ENCODE data around the gene ADGRL2. TPM values are rescaled to one million over a fixed set of nuclear protein-coding genes. Genes with fewer than 3 reads are reported as not detected.

ADGRL2 gene
- polyA plus RNA-seq, 1 of the 3 experiments (the other 2 are of a cell fraction) = 40.3 TPM

- Histone ChIP-seq H3K9ac (no peak overlapping the region), H3F3A (replicated peaks; ENCODE audit: insufficient read depth) (no peaks in the 10 kb centered on the region), H3K9me3 (no peaks in the 10 kb centered on the region), H3K4me1 (ENCODE audit: control insufficient read depth in 1 of 2, insufficient read depth in 2 of 2, low read depth in 1 of 2, low read length in 1 of 2) (no peaks in the 10 kb centered on the region; a peak in 1 of 4 replicates), H4K20me1 (ENCODE audit: insufficient read depth) (no peaks in the 10 kb centered on the region), H3K4me3 (ENCODE audit: low read depth in 2 of 2, low read length in 1 of 2) (no peak overlapping the region), H3K4me2 (no peak overlapping the region), H3K36me3 (replicated peaks in 1 of 2; ENCODE audit: control insufficient read depth in 1 of 2, insufficient read depth in 2 of 2, low read length in 1 of 2) (no peaks in the 10 kb centered on the region), H3K27me3 (ENCODE audit: insufficient read depth) (no peaks in the 10 kb centered on the region), H3K9me2 (no peaks in the 10 kb centered on the region), H3K27ac (ENCODE audit: low read depth in 2 of 2, low read length in 1 of 2) (no peak overlapping the region), H3K79me2 (ENCODE audit: insufficient read depth) (no peaks in the 10 kb centered on the region), H2AFZ (ENCODE audit: low read depth) (no peak overlapping the region)
- no peak for TF ChIP-seq IRF3 (IDR thresholded peaks at IDR 0.05; ENCODE audit: low read depth, low read length)
- TF ChIP-seq MXI1 (IDR thresholded peaks at IDR 0.05; ENCODE audit: low read depth, low read length) = no peak
- TF ChIP-seq ELF1 (IDR thresholded peaks at IDR 0.05) = no peak
- TF ChIP-seq REST (IDR thresholded peaks at IDR 0.05; ENCODE audit: low read depth, low read length) = no peak
- TF ChIP-seq CHD2 (IDR thresholded peaks at IDR 0.05; ENCODE audit: low read length, partially characterized antibody) = no peak
- no peak for TF ChIP-seq TEAD4 (IDR thresholded peaks at IDR 0.05; ENCODE audit: borderline replicate concordance, insufficient read depth)
- TF ChIP-seq FOXJ3 (CRISPR knock-in tag; IDR thresholded peaks at IDR 0.05) = no peak
- TF ChIP-seq CTCF (IDR thresholded peaks at IDR 0.05) = no peak
- TF ChIP-seq RCOR1 (IDR thresholded peaks at IDR 0.05; ENCODE audit: low read length) = no peak
- TF ChIP-seq TAF1 (IDR thresholded peaks at IDR 0.05; ENCODE audit: borderline replicate concordance, low read depth, low read length) = no peak
- no peak for TF ChIP-seq PBX3 (IDR thresholded peaks at IDR 0.05)
- POLR2A ChIA-PET = no interaction called here
- WGBS (ENCODE audit: low lambda C conversion rate) = 69% methylated on average over 3 of the region's 3 CpGs
- no peak for DNase-seq
- CTCF ChIA-PET = no interaction called here
Measured at GRCh38 chr1:82034812-82035211, 234.1 kb downstream of the ADGRL2 start.

Measured in SK-N-SH (cell line).